Spinal cord (tissue), 10 donors: ENCODE results near the gene SERPINB5. TPM values are rescaled to one million over a fixed set of nuclear protein-coding genes. Genes with fewer than 3 reads are reported as not detected.
A peak's percentile ranks its signal among the peaks of the same experiment; 100 is the strongest.

Experiments
- DNase-seq, 6 donors: peaks; one replicate each; pipeline versions ENCODE4 v3.0.0 to v3.0.0-alpha.2; 2013 to 2015; ENCODE audit warnings: low spot score in 6 of 6, low read depth in 4 of 6
- H3K27ac ChIP-seq: one replicate; pipeline ENCODE4 v1.5.1; 2013; ENCODE audit warnings: low read depth, low read length, control low read depth
- H3K27me3 ChIP-seq: one replicate; pipeline ENCODE4 v1.6.1; 2013; ENCODE audit warnings: low read length; ENCODE audit not compliant: control insufficient read depth, insufficient read depth
- H3K36me3 ChIP-seq: one replicate; pipeline ENCODE4 v1.6.1; 2013; ENCODE audit warnings: low read length; ENCODE audit not compliant: control insufficient read depth, insufficient read depth
- H3K4me1 ChIP-seq: one replicate; pipeline ENCODE4 v1.6.1; 2013; ENCODE audit warnings: low read length; ENCODE audit not compliant: control insufficient read depth, insufficient read depth
- H3K4me3 ChIP-seq: one replicate; pipeline ENCODE4 v1.5.1; 2013; ENCODE audit warnings: low read depth, low read length, control low read depth
- H3K9me3 ChIP-seq: one replicate; pipeline ENCODE4 v1.6.1; 2013; ENCODE audit warnings: low read length; ENCODE audit not compliant: control insufficient read depth, insufficient read depth
- WGBS: methylation state at CpG from one replicate; pipeline ENCODE4 v1.1.5; 2013; ENCODE audit warnings: missing lambda C conversion rate; ENCODE audit not compliant: insufficient coverage; 5-methylcytosine and 5-hydroxymethylcytosine counted together
- long read RNA-seq, 4 donors: transcript quantifications; one replicate each; lab custom pipeline, GENCODE V29; 2026
- polyA plus RNA-seq, 2 donors: library from polyadenylated mRNA; unstranded; fragments of 120-200 nt; gene quantifications; one replicate each; pipeline ENCODE4 v1.2.1, GENCODE V29; 2013; ENCODE audit not compliant: insufficient read length in 2 of 2
- total RNA-seq, 2 donors: library from RNA; depleted of rRNA in 1 of 2; stranded (reverse); fragments of 120-200 nt in 1 of 2; fragments of >200 nt in 1 of 2; gene quantifications; one replicate each; pipeline versions ENCODE4 v1.2.3 to v1.2.4, GENCODE V29; 2013 to 2014
- donor health status: healthy.

The SERPINB5 gene, protein sequence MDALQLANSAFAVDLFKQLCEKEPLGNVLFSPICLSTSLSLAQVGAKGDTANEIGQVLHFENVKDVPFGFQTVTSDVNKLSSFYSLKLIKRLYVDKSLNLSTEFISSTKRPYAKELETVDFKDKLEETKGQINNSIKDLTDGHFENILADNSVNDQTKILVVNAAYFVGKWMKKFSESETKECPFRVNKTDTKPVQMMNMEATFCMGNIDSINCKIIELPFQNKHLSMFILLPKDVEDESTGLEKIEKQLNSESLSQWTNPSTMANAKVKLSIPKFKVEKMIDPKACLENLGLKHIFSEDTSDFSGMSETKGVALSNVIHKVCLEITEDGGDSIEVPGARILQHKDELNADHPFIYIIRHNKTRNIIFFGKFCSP
- under 1 TPM in 1 of 2 donors, not detected in 1; 0.20 TPM for total RNA-seq
- not detected for polyA plus RNA-seq
- long read RNA-seq, donor 1, result 0 reads
- long read RNA-seq, donor 2, result 0 reads
- long read RNA-seq, donor 3, result 0 reads
- long read RNA-seq, donor 4, result 0 reads

DNA sequence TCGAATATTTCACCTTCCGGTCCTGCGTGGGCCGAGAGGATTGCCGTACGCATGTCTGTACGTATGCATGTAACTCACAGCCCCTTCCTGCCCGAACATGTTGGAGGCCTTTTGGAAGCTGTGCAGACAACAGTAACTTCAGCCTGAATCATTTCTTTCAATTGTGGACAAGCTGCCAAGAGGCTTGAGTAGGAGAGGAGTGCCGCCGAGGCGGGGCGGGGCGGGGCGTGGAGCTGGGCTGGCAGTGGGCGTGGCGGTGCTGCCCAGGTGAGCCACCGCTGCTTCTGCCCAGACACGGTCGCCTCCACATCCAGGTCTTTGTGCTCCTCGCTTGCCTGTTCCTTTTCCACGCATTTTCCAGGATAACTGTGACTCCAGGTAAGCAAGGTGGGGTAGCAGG lies at the start of gene SERPINB5:
Gene SERPINB5 (plus strand): TSS at position 291 of the 400 bp plus-strand sequence. CDS start 7,471 bp downstream, outside the sequence.
- 90% methylated on average over 21 of the region's 21 CpGs for WGBS
- no peaks in the 10 kb centered on the region for H3K9me3 ChIP-seq
- H3K27me3 ChIP-seq, result no peaks in the 10 kb centered on the region
- no peak for DNase-seq
- H3K36me3 ChIP-seq, result no peaks in the 10 kb centered on the region
- H3K4me1 ChIP-seq, result no peaks in the 10 kb centered on the region
- no peak within 1 kb of the TSS for H3K4me3 ChIP-seq
- H3K27ac ChIP-seq, result no peak within 1 kb of the TSS

DNA sequence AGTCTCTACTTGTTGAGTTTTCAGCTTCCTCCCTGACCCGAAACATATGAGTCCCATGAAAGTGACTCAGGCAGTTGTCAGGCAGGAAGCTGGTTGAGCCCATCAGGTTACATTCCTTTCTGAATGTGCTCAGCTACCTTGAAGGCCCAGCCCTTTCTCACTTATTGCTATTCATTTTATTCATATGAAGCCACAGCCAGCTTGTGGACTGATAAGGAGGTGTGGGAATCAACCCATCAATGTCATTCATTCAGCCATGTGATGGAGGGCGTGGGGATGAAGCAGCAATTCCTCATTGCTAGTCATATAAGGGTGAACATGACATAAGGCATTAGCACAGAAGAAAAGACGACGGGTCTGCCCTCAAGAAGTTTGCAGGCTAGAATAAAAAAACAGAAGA lies 49.2 kb upstream of the SERPINB5 start:
- WGBS, result 91% methylated on average over 4 of the region's 4 CpGs
- no peak overlapping the region for H3K27ac ChIP-seq
- H3K36me3 ChIP-seq, result no peaks in the 10 kb centered on the region
- no peak overlapping the region for H3K4me3 ChIP-seq
- H3K4me1 ChIP-seq, result no peaks in the 10 kb centered on the region
- H3K9me3 ChIP-seq, result no peaks in the 10 kb centered on the region
- DNase-seq, result no peak
- H3K27me3 ChIP-seq, result no peaks in the 10 kb centered on the region

DNA sequence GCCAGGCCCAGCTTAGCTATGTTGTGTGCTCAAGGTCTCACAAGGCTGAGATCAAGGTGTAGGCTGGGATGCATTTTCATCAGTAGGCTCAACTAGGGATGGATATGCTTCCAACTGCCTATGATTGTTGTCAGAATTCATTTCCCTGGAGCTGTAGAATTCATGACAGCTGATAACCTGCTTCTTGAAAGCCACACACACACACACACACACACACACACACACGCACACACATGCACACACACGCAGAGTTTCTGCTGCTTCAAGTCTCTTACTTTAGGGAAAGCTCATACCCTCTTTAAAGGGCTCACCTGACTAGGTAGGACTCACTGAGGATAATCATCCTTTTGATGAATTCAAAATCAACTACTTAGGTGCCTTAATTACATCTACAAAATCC lies 46.2 kb upstream of the SERPINB5 start:
- H3K36me3 ChIP-seq, result no peaks in the 10 kb centered on the region
- H3K4me1 ChIP-seq, result no peaks in the 10 kb centered on the region
- WGBS, result 71% methylated on average over 2 of the region's 2 CpGs
- H3K27me3 ChIP-seq, result no peaks in the 10 kb centered on the region
- H3K4me3 ChIP-seq, result no peak overlapping the region
- DNase-seq, result no peak
- no peaks in the 10 kb centered on the region for H3K9me3 ChIP-seq
- no peak overlapping the region for H3K27ac ChIP-seq

DNA sequence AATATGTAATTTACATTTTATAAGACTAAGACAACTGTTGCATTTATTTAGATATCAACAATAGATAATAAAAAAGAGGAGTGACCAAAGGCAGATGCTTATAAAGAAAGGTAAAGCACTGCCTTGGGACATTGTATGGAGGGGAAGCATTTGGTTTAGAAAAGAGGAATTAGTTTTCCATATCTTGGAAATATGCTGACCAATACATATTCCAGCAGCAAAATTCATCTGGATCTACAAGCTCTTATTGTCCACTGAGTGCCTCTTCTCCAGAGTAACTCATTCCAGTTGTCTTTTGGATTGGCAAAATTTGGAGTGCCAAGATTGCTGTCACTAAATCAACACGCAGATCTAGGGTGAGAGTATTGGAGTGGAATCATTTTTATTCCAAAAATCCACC lies 45.6 kb upstream of the SERPINB5 start:
- no CpG with 5 or more reads among the region's 1 CpG for WGBS
- no peak overlapping the region for H3K4me3 ChIP-seq
- no peak for DNase-seq

DNA sequence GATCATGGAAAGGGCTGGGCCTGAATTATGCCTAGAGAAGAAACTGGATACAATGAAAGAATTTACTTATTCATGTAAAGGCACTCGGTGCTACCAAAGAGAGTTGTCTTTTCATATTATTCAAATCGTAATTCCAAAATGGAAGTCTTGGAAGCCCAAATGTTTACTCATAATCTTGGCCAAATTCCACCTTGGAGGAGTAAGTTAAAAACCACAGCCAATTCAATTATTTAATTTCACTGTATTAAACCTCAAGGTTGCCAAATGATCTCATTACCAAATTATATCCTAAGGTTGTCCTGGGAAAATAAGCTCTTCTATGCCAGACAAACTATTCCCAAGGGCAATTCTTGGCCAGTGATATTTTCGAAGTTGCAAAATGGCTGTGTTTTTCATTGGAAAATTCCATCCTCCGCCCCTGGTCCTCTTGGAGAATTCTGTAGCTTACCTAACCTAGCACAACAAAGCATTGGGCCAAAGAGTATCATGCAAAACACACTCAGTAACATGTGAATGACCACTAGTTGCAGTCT lies 43.4 kb upstream of the SERPINB5 start:
- no peak overlapping the region for H3K4me3 ChIP-seq
- H3K27ac ChIP-seq, result no peak overlapping the region
- H3K9me3 ChIP-seq, result no peaks in the 10 kb centered on the region
- H3K36me3 ChIP-seq, result no peaks in the 10 kb centered on the region
- WGBS, result 71% methylated on average over 1 of the region's 4 CpGs
- H3K4me1 ChIP-seq, result no peaks in the 10 kb centered on the region
- no peaks in the 10 kb centered on the region for H3K27me3 ChIP-seq
- DNase-seq, result no peak

More for the DNA sequence above, 45.6 kb upstream of the SERPINB5 start:
- no peaks in the 10 kb centered on the region for H3K36me3 ChIP-seq
- no peaks in the 10 kb centered on the region for H3K9me3 ChIP-seq
- H3K4me1 ChIP-seq, result no peaks in the 10 kb centered on the region
- no peaks in the 10 kb centered on the region for H3K27me3 ChIP-seq
- H3K27ac ChIP-seq, result no peak overlapping the region

DNA sequence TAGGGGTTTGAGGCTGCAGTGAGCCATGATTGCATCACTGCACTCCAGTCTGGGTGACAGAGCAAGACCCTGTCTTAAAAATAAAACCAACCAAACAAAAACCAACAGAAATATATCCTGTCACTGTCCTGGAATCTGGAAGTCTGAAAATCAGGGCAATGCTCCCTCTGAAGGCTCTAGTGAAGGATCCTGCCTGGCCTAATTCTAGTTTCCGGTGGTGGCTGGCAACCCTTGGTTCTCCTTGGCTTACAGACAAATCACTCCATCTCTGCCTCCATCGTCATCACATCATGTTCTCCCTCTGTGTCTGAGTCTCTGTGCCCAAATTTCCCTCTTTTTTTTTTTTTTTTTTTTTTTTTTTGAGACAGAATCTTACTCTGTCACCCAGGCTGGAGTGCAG lies 38.6 kb upstream of the SERPINB5 start:
- no peaks in the 10 kb centered on the region for H3K9me3 ChIP-seq
- no peaks in the 10 kb centered on the region for H3K36me3 ChIP-seq
- no peak for DNase-seq
- WGBS, result 78% methylated on average over 1 of the region's 2 CpGs
- H3K4me1 ChIP-seq, result no peaks in the 10 kb centered on the region
- no peaks in the 10 kb centered on the region for H3K27me3 ChIP-seq
- no peak overlapping the region for H3K4me3 ChIP-seq
- H3K27ac ChIP-seq, result no peak overlapping the region

DNA sequence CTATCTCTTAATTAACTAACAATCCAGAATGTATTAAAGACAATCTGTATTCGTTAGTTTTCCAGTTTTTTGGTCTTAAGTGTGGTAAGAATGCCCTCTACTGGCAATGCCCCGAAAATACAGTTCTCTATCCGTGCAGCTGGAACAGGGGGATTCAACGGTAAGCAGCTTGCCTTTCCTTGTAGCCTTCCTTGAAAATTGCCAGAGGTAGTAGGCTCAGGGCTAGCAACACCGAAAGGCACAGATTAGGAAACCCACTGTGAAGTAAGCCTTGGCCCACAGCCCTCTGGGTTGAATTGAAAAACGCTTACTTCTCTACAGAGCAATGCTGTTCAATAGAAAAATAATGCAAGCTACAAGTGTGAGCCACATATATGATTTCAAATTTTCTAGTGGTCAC lies 37.4 kb upstream of the SERPINB5 start:
- 0% methylated on average over 2 of the region's 6 CpGs for WGBS

DNA sequence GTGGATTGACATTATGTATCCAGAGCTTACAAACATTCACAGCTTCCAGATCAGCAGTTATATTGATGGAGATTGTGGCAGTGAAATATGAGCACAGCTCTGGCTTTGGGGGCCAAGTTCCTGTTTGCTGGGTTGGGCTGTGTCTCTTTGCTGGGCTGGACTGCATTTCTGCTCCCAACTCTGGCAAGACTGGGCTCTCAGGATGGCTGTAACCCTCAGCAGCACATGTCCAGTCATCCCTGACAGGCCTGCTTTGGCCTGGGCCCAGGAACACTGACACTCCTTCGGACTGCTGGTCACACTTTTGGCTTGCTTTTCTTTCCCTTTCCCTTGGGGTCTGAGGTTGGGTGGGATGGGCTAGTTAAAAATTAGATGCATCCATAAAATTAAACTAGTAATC lies 36.5 kb upstream of the SERPINB5 start:
- DNase-seq, result no peak
- no peaks in the 10 kb centered on the region for H3K9me3 ChIP-seq
- WGBS, result no CpG with 5 or more reads among the region's 1 CpG
- no peaks in the 10 kb centered on the region for H3K27me3 ChIP-seq
- no peaks in the 10 kb centered on the region for H3K4me1 ChIP-seq
- H3K27ac ChIP-seq, result no peak overlapping the region
- no peaks in the 10 kb centered on the region for H3K36me3 ChIP-seq
- no peak overlapping the region for H3K4me3 ChIP-seq

More for the DNA sequence above, 37.4 kb upstream of the SERPINB5 start:
- Histone ChIP-seq H3K27ac (no peak overlapping the region), H3K9me3 (no peaks in the 10 kb centered on the region), H3K4me1 (no peaks in the 10 kb centered on the region), H3K36me3 (no peaks in the 10 kb centered on the region), H3K4me3 (no peak overlapping the region), H3K27me3 (no peaks in the 10 kb centered on the region)
- DNase-seq, result peak; percentile 65 to 94 (median 72)

DNA sequence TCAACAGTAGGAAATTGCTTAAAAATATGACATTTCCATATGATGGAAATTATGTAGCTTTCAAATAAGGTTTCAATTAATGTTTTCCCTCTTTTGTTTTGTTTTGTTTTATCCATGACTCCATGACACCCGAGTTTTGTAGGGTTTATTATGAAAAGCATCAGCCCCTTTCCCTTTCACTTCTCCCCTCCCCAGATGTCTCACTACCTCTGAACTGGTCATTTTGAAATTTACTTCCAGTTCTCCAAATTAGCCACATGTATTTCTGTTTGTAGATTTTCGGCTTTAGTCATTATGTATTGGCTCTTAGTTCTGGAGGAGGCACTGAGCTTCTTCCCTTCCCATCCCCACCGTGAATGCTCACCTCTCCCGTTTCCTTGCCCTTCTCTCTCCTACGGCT lies 35.9 kb upstream of the SERPINB5 start:
- Histone ChIP-seq H3K4me1 (no peaks in the 10 kb centered on the region), H3K27me3 (no peaks in the 10 kb centered on the region), H3K27ac (no peak overlapping the region), H3K9me3 (no peaks in the 10 kb centered on the region), H3K36me3 (no peaks in the 10 kb centered on the region), H3K4me3 (no peak overlapping the region)
- no peak for DNase-seq
- WGBS, result 100% methylated on average over 1 of the region's 5 CpGs

DNA sequence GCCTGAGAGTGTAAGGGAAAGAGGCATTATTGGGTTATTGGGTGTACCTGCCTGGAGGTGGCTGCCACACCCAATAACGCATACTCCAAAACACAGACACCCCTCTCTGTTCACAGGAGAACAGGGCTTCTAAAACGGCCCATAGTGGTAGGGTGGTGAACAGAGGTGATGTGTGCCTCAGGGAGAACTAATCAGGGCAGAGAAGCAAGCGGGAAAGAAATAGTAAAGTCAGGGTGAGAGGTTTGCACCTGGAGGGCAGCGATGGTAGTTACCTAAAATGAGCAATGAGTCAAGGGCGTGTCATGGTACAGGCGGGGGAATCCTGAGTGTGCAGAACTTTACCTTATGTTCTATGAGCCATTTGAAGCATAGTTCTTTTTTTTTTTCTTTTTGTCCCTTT lies 32.9 kb upstream of the SERPINB5 start:
- WGBS, result 94% methylated on average over 4 of the region's 6 CpGs
- no peak for DNase-seq

More for the DNA sequence above, 32.9 kb upstream of the SERPINB5 start:
- Histone ChIP-seq H3K36me3 (no peaks in the 10 kb centered on the region), H3K4me1 (no peaks in the 10 kb centered on the region), H3K27me3 (no peaks in the 10 kb centered on the region), H3K9me3 (no peaks in the 10 kb centered on the region), H3K27ac (no peak overlapping the region), H3K4me3 (no peak overlapping the region)
